Kidney epithelial cell (primary cell): ENCODE data around the gene MCC. TPM values are rescaled to one million over a fixed set of nuclear protein-coding genes. Genes with fewer than 3 reads are reported as not detected.

Experiments used
- DNase-seq: peaks from one replicate; pipeline ENCODE4 v3.0.0-alpha.2; 2010; ENCODE audit warnings: low read depth
- H3K27me3 ChIP-seq: 2 replicates; pipeline ENCODE4 v1.6.0; 2011; ENCODE audit warnings: low read length; ENCODE audit not compliant: control insufficient read depth, insufficient read depth
- H3K36me3 ChIP-seq: 2 replicates; pipeline ENCODE4 v1.5.1; 2011; ENCODE audit warnings: low read length; ENCODE audit not compliant: control insufficient read depth, insufficient read depth
- H3K4me3 ChIP-seq: 2 replicates; pipeline ENCODE4 v1.5.1; 2011; ENCODE audit warnings: low read depth, mild to moderate bottlenecking, control low read depth, low read length
- total RNA-seq: library from RNA; depleted of rRNA; stranded (reverse); fragments of >200 nt; gene quantifications from 2 replicates; pipeline ENCODE4 v1.2.3, GENCODE V29; 2015
- TF ChIP-seq, protein P1 (sequence below): IDR thresholded peaks from 2 replicates; pipeline ENCODE4 v1.5.1; 2011; ENCODE audit warnings: mild to moderate bottlenecking, moderate library complexity, low read length, control low read depth, inconsistent platforms; ENCODE audit not compliant: insufficient read depth, poor library complexity, severe bottlenecking

The MCC gene
- total RNA-seq, 1 donor from 2014 or later: 16.7 TPM

DNA sequence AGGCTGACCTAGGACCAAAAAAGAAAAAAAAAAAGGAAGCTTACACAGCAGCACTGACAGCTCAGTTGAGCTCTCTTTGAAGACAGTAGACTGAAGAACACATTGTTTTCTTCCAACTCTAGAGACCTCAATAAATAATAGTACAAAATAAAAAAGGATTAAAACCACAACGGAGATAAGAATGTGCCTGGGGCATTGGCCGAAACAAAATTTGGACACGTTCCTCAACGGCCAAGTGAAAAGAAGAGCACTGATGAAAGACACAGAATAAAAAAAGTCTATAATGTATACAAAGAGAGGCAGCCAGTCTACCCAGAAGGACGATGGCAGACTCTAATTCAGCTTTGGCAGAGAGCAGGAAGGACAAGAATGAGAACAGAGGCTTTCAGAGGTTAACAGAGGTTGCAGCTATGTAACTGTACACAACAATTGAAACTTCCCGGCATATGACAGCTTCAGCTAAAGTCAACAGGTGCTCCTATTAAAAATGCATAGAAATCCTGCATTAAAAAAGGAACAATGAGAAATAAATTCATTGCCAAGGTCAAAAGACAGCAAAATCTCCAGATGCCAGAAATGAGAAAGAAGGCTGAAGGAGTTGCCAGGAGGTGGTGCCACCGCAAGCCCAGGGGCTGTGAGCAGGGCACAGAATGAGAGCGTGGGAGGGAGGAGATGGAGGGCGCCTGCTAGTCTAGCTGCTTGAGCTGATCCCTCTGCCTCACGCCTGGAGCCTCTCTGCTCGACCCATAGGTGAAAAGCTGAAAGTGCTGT, 397.7 kb downstream of the MCC start:
- no peaks in the 10 kb centered on the region for H3K27me3 ChIP-seq
- H3K36me3 ChIP-seq: no peaks in the 10 kb centered on the region
- no peak for DNase-seq
- H3K4me3 ChIP-seq: no peak overlapping the region
- TF ChIP-seq, protein P1, sequence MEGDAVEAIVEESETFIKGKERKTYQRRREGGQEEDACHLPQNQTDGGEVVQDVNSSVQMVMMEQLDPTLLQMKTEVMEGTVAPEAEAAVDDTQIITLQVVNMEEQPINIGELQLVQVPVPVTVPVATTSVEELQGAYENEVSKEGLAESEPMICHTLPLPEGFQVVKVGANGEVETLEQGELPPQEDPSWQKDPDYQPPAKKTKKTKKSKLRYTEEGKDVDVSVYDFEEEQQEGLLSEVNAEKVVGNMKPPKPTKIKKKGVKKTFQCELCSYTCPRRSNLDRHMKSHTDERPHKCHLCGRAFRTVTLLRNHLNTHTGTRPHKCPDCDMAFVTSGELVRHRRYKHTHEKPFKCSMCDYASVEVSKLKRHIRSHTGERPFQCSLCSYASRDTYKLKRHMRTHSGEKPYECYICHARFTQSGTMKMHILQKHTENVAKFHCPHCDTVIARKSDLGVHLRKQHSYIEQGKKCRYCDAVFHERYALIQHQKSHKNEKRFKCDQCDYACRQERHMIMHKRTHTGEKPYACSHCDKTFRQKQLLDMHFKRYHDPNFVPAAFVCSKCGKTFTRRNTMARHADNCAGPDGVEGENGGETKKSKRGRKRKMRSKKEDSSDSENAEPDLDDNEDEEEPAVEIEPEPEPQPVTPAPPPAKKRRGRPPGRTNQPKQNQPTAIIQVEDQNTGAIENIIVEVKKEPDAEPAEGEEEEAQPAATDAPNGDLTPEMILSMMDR: no peak

DNA sequence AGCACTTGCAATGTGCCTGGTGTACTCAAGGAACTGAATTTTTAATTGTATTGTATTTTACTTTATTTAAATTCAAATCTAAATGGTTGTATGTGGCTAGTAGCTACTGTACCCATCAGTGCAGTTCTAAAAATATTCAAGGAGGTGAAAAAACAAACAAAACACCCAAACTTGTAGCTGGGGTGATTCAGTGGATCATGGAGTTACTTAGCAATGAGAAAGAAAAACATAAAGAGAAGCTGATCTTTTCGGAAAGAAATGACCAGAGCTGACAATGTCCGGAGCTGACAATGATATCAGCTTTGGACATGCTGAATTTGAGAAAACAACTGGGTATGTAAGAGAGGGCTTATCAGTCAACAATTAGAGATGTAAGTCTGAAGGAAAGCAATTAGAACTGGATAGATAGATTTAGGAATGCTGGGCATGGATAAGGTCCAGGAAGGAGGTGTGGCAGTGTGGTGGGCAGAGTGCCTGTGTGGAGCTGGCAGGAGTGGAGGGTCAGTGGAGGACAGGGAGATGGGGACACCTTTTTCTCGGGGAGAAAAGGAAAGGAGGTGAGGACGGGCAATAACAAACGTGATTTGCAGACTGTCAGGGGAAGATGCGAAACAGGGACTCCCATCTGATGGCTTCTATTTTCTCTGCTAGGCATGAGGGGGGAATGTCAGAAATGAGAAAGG, 398.5 kb downstream of the MCC start:
- no peak for DNase-seq
- Histone ChIP-seq H3K27me3 (no peaks in the 10 kb centered on the region), H3K36me3 (peaks cover 2% of the 10 kb centered on the region), H3K4me3 (no peak overlapping the region)
- TF ChIP-seq, protein P1: no peak

DNA sequence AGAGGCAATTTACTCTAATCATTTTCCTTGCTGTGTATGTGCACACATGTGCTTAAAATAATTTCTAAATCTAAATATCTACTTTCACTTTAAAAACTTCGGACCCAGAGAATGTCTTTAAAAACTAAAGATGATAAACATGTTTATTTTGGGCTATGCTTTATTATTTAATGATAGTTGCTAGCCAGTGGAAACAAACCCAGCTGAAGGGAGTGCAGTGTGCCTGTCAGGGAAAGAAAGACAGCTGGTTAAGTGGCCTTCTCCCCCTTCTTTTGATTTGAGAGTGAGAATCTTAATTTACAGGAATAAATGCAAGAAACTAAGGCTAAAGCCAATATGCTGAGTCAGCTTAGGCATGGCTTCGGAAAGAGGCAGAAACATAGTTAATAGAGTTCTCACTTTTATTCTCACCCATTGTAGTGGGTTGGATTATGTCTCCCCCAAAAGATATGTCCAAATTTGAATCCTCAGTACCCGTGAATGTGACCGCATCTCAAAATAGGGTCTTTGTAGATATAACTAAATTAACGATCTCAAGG, 400.2 kb downstream of the MCC start:
- Histone ChIP-seq H3K4me3 (no peak overlapping the region), H3K36me3 (peaks cover 2% of the 10 kb centered on the region), H3K27me3 (no peaks in the 10 kb centered on the region)
- TF ChIP-seq, protein P1: no peak
- DNase-seq: no peak

DNA sequence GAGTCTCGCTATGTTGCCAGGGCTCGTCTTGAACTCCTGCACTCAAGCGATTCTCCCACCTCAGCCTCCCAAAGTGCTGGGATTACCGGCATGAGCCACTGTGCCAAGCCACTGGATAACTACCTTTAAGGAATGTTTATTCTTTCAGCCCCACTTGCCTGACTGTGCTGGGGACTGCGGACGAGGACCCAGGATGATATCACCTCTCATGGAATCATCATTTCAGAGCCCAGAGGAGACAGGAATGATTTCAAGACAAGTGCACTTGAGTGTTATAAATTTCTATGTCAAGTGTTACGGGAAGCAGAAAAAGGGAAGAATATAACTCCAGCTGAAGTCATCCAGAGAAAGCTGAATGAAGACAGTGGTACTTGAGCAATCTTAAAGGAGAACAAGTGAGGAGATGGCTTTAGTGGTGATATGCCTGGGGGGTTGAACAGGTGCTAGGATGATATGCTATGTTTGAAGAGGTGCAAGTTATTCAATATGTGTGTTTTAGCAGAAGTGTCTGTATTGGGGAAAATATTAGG, 402.3 kb downstream of the MCC start:
- Histone ChIP-seq H3K36me3 (peaks cover 2% of the 10 kb centered on the region), H3K4me3 (no peak overlapping the region), H3K27me3 (no peaks in the 10 kb centered on the region)
- no peak for DNase-seq
- TF ChIP-seq, protein P1: no peak

DNA sequence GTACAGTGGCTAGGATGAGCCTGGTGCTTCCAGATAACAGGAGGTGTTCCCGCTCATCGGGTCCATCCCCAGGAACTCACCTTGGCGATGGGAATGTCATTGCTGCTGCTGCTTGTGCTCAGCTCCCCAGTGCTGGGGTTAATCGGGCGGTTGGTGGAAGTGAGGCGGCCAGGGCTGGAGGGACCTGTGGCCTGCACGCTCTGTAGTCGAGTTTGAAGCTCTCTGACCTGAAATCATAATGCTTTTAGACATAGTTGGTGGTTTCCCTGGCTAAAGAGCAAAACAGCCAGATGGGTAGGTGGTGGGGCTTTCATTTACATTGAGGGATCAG, 403.2 kb downstream of the MCC start:
- DNase-seq: no peak
- Histone ChIP-seq H3K4me3 (no peak overlapping the region), H3K36me3 (peaks cover 2% of the 10 kb centered on the region), H3K27me3 (no peaks in the 10 kb centered on the region)
- TF ChIP-seq, protein P1: no peak
